ENCODE measurements around the gene KLK3.
"Not testable (repeated sequence)": the region's sequence is repeated elsewhere in the genome, so short reads cannot be mapped to it uniquely, and the experiment has no call there.

KLK3 gene

DNA sequence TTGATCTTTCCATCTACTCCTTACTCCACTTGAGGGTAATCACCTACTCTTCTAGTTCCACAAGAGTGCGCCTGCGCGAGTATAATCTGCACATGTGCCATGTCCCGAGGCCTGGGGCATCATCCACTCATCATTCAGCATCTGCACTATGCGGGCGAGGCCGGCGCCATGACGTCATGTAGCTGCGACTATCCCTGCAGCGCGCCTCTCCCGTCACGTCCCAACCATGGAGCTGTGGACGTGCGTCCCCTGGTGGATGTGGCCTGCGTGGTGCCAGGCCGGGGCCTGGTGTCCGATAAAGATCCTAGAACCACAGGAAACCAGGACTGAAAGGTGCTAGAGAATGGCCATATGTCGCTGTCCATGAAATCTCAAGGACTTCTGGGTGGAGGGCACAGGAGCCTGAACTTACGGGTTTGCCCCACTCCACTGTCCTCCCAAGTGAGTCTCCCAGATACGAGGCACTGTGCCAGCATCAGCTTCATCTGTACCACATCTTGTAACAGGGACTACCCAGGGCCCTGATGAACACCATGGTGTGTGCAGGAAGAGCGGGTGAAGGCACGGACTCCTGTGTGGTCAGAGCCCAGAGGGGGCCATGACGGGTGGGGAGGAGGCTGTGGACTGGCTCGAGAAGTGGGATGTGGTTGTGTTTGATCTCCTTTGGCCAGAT lies 15.8 kb downstream of the KLK3 start:
- no peak for DNase-seq

- DNase-seq = no peak
Measured at GRCh38 chr19:50873056-50873455, 18.3 kb downstream of the KLK3 start, which contains the start of gene KLK2. TSS of gene KLK2 (plus strand) at chr19:50873439. CDS start at chr19:50873474, 35 bp downstream.

DNA sequence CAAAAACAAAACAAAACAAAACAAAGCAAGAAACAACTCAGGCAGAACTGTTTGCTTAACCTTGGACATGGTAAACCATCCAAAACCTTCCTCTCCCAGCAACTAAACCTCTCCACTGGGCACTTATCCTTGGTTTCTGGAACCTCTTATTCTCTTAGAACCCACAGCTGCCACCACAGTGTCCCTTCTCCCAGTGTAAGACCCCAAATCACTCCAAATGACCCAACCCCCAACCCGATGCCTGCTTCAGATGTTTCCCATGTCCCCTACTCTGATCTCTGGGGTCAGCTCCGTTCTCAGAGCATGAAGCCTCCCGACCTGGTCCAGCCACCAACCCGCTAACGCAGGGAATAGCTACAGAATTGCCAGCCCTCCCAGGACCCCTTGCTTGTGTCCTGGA lies 19.5 kb downstream of the KLK3 start:
- no peak for DNase-seq

- DNase-seq = no peak
Measured at GRCh38 chr19:50875795-50876422, 21.2 kb downstream of the KLK3 start.

GRCh38 chr19:50876456-50876855 lies 21.7 kb downstream of the KLK3 start:
- DNase-seq = no peak

GRCh38 chr19:50877338-50877737 lies 22.6 kb downstream of the KLK3 start:
- DNase-seq = no peak

DNA sequence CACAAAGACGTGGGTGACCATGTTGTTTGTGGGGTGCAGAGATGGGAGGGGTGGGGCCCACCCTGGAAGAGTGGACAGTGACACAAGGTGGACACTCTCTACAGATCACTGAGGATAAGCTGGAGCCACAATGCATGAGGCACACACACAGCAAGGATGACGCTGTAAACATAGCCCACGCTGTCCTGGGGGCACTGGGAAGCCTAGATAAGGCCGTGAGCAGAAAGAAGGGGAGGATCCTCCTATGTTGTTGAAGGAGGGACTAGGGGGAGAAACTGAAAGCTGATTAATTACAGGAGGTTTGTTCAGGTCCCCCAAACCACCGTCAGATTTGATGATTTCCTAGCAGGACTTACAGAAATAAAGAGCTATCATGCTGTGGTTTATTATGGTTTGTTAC lies 24.1 kb downstream of the KLK3 start:
- no peak for DNase-seq

DNA sequence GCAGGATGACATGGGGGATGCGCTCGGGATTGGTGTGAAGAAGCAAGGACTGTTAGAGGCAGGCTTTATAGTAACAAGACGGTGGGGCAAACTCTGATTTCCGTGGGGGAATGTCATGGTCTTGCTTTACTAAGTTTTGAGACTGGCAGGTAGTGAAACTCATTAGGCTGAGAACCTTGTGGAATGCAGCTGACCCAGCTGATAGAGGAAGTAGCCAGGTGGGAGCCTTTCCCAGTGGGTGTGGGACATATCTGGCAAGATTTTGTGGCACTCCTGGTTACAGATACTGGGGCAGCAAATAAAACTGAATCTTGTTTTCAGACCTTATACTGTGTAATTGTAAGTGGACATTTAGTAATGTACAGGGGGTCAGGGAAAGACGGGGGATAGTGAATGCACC lies 25.5 kb downstream of the KLK3 start:
- no peak for DNase-seq

DNA sequence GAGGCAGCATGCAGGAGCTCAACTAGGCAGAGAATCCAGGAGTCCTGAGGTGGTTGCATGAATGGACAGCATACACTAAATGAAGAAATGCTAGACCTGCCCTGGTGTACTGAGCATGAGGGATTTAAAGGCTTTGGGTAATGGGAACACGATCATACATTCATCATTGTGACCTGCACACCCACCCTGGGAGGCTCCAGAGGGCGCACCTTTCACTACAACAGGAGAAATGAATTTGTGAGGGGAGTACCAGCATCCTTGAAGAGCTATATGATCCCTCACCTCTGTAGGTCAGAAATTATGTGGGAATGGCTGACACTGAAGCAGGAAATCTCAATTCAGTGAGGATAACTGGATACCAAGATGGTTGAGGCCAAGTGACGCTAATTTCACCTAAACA lies 27.5 kb downstream of the KLK3 start:
- no peak for DNase-seq

GRCh38 chr19:50889638-50890037 lies 34.9 kb downstream of the KLK3 start:
- no peak for DNase-seq

DNA sequence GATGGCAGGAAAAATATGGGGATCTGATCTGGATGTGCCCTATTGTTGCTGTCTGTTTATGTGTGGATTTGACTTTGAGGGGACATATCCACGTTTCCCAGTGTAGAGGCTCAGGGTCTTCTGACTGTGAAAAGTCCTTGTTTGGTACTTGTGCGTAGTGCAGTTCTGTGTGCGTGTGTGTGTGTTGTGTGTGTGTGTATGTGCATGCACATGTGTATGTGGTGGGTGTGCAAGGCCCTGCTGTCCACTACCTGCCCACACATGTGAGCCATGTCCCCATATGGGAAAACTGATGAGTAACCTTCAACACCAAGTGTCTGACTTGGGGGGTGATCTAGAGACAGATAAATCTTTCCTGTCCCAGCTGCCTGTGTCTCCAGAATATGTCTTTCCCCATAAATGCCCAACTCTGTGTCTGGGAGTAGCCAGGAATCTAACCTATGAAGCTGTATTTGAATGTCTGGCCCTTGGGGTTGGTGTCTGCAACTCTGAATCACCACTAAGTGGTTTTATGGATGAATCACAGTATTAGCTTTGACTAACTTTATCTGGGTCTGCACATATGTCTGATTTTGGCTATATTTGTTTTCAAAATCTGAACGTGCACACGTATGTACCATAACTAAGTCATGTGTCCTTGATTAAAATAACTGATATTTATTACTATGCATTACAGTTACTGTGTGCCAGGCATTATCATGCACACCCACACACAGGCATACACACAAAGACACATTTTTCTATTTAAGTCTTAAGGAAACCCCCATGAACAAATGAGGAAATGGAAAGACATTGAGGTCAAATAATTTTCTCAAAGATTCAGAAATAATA lies 35.9 kb downstream of the KLK3 start:
- no peak for DNase-seq

DNA sequence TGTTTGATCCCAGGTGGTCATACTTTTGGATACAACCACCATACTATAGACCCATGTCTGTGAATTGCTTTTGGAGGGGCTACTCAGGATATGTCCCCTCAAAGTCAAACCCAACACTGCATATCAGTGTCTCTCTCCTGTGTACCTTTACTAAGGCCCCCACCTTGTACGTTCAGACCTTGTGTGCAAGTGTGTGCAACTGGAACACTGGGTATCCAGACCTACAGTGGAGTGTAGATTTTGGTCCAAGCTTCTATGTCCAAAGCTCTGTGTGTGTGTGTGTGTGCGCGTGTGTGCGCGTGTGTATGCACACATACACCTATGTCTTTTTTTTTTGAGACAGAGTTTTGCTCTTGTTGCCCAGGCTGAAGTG lies 36.5 kb downstream of the KLK3 start:
- DNase-seq = no peak

GRCh38 chr19:50893047-50893736 lies 38.5 kb downstream of the KLK3 start:
- DNase-seq = no peak

DNA sequence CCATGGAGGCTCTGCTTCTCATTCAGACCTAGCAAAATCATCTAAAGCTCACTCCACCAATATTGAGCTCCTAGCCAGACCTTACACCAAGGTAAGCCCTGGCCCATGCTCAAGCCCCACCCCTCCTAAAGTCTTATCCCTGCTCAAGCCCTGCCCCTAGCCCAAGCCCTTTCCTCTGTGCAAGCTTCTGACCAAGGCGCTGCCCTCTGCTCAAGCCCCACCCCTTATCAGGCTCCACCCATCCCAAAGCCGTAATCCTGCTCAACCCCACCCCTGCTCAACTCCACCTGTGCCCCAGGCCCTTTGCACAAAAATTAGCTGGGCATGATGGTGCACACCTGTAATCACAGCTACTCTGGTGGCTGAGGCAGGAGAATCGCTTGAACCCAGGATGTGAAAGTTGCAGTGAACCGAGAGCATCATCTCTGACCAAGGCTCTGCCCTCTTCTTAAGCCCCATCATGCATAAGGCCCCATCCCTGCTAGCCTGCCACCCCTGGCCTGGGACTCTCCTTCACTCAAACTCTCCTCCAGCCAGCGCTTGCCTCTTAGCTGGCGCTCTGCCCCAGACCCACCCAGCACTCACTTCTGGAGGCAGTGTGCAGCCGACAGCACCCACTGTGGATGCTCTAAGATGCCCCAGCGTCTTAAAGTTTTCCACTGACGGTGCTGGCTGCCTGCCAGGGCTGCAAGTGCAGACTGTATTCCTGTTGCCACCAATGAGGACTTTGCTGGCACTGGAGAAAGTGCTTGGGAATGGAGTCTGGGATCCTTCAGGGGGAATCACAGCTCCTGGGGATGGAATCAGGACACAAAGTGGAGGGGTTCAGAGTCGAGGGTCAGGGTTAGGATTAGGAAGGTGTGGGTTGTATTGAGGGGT lies 40.0 kb downstream of the KLK3 start:
- DNase-seq = no peak

GRCh38 chr19:50896089-50896590 lies 41.4 kb downstream of the KLK3 start:
- not testable (repeated sequence) for DNase-seq

DNA sequence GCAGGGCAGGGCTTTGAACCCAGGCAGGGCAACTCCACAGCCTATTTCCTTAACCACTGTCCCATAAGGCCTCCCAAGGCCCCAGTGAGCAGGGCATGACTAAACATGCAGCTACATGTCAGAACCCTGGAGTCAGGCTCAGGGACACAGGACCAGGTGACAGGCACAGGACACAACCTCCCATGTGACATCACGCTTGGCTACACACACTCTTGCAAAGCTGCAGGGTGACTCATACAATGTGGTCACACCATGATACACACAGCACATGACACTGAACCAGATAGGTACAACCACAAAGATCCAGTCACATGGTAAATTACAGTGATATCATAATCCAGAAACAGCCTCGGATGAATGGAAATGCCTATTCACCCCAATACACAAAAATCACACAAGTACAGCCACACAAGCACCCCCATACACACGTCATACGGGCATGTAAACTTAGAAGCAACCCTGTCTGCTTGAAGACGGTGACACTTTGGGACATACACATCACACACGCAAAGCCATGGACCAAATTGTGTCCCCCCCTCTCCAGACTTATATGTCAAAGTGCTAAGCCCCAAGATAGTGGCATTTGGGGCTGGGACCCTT lies 42.0 kb downstream of the KLK3 start:
- no peak for DNase-seq

DNA sequence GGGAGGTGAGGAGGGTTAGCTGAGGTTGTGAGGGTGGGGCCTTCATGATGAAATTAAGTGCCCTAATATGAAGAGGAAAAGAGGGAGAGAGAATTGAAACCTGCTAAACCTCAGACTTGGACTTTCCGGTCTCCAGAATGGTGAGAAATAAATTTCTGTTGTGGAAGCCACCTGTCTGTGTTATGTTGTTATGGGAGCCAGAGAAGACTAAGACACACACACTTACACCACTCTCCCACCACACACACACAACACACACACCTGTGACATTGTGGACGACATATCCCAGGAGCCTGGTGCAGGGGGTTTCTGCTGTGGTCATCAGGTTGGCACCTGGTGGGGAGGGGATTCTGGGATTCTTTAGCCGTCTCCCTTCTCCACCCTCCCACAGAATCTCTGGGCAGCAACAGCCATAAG lies 42.5 kb downstream of the KLK3 start:
- no peak for DNase-seq

- no peak for DNase-seq
Measured at GRCh38 chr19:50897612-50898011, 42.9 kb downstream of the KLK3 start.

- no peak for DNase-seq
Measured at GRCh38 chr19:50898018-50898417, 43.3 kb downstream of the KLK3 start.

GRCh38 chr19:50899569-50899968 lies 44.9 kb downstream of the KLK3 start:
- no peak for DNase-seq

- no peak for DNase-seq
Measured at GRCh38 chr19:50902640-50903039, 47.9 kb downstream of the KLK3 start.

DNA sequence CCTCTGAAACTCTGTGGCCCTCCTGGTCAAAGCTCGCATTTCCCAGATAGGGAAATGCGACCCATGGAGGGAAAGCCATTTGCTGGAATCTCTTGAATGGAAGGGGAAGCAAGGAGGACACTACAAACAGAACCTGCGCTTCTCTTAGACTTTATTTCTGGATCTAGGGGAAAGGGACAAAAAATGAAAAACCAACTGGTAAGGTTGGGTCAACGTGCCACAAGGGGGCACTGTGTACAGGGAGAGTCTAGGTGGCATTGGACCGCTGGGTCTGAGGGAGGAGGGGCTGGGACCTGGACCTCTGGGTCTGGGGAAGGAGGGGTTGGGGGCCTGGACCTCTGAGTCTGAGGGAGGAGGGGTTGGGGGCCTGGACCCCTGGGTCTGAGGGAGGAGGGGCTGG lies 51.5 kb downstream of the KLK3 start:
- no peak for DNase-seq
